HEK293T (cell line): Measurements from ENCODE around the gene KCNF1.

Experiments used
- BHLHE40 ChIP-seq: fragments of 450-650 bp; IDR thresholded peaks from 2 replicates; pipeline ENCODE4 v1.6.1; 2016; ENCODE audit warnings: mild to moderate bottlenecking, moderate library complexity, borderline replicate concordance
- CTBP1 ChIP-seq: fragments of 450-650 bp; IDR thresholded peaks from 2 replicates; pipeline ENCODE4 v1.6.1; 2016; ENCODE audit warnings: borderline replicate concordance
- FOXA1 ChIP-seq: fragments of 450-650 bp; IDR thresholded peaks from 2 replicates; pipeline ENCODE4 v1.6.1; 2016; ENCODE audit warnings: mild to moderate bottlenecking
- FOXK2 ChIP-seq: fragments of 450-650 bp; IDR thresholded peaks from 2 replicates; pipeline ENCODE4 v1.6.1; 2016; ENCODE audit warnings: mild to moderate bottlenecking
- HDGF ChIP-seq: fragments of 450-650 bp; IDR thresholded peaks from 2 replicates; pipeline ENCODE4 v1.6.1; 2017; ENCODE audit warnings: antibody characterized with exemption, borderline replicate concordance
- LEF1 ChIP-seq: fragments of 450-650 bp; IDR thresholded peaks from 2 replicates; pipeline ENCODE4 v1.6.1; 2017; ENCODE audit warnings: mild to moderate bottlenecking, borderline replicate concordance
- NFRKB ChIP-seq: fragments of 450-650 bp; IDR thresholded peaks from 2 replicates; pipeline ENCODE4 v1.6.1; 2016; ENCODE audit warnings: mild to moderate bottlenecking, moderate library complexity
- SP1 ChIP-seq: fragments of 450-650 bp; IDR thresholded peaks from 2 replicates; pipeline ENCODE4 v1.6.1; 2017
- SUZ12 ChIP-seq: fragments of 450-650 bp; IDR thresholded peaks from 2 replicates; pipeline ENCODE4 v1.6.1; 2016; ENCODE audit warnings: mild to moderate bottlenecking
- TF ChIP-seq, protein P1 (sequence below): fragments of 450-650 bp; IDR thresholded peaks from 2 replicates; pipeline ENCODE4 v1.6.1; 2016

DNA sequence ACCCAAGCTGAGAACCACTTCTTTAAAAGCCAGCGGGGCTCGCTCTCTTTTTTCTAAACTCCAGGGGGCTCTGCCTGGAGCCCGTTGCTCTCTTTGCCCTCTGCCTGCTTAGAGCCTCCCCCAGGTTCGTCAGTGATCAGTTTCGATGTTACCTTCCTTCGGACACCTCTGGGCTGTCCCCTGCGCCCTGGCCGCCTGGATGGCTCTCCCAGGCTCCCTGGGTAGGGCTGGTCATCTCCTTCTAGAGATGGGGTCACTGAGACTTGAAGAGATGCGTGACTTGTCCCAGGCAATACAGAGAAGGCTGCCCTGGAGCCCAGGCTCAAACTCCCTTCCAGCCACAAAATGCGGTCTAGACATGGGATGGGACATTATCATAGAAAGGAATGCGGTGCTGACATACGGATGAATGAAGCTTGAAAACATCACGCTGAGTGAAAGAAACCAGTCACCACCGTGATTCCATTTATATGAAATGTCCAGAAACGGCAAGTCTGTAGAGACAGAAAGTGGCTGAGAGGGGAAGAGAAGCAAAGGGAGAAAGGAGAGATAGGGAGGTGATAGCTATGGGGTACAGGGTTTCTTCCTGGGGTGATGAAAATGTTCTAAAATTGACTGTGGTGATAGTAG is 14.6 kb downstream of the KCNF1 start:
- no peak for TF ChIP-seq FOXK2
- TF ChIP-seq SP1 = no peak
- TF ChIP-seq NFRKB = no peak
- TF ChIP-seq, protein P1, sequence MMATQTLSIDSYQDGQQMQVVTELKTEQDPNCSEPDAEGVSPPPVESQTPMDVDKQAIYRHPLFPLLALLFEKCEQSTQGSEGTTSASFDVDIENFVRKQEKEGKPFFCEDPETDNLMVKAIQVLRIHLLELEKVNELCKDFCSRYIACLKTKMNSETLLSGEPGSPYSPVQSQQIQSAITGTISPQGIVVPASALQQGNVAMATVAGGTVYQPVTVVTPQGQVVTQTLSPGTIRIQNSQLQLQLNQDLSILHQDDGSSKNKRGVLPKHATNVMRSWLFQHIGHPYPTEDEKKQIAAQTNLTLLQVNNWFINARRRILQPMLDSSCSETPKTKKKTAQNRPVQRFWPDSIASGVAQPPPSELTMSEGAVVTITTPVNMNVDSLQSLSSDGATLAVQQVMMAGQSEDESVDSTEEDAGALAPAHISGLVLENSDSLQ = no peak
- no peak for TF ChIP-seq LEF1
- TF ChIP-seq BHLHE40 = no peak
- TF ChIP-seq SUZ12 = no peak
- TF ChIP-seq CTBP1 = no peak
- no peak for TF ChIP-seq HDGF
- no peak for TF ChIP-seq FOXA1
